Measurements from ENCODE around the gene ANKZF1. TPM values are rescaled to one million over a fixed set of nuclear protein-coding genes. Genes with fewer than 3 reads are reported as not detected.

The ANKZF1 gene
- total and polyA plus RNA-seq, 10 of the 15 experiments (the other 5 are each of a cell fraction or from before 2014, with no cell fraction given), result 3.1 to 104 (median 35.0) TPM

DNA sequence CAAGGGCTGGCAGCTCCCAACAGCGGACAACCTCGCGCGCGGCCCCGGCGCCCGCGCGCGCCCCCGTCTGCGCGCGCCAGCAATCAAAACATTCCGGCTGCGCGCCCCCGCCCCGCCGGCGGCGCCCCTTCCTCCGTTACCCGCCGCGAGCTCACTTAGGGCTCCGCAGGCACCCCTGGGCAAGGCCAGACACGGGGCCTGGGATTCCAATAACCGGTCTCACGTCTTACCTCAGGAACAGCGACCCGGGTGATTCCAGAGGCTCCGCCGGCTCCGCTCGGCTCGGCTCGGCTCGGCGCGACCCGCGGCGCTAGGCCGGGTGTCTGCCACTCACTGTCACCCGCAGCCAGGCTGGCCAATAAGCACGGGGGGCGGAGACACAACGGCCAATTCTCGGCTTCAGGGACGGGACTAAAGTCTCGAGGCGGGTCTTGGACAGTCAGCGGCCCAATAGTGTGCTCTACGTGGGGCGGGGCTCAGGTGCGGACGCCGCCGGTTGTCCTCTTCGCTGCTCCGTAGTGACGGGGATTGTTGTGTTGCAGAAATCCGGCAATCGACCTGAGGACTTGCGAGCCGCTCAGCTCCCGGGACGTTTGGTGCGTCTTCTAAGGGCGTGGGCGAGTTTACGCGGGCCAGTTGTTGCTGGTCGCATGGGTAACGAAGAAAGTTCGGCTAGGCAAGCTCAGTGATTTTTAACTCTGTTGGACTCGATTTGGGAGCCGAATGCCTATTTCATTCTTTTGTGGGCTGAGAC is at the start of gene ANKZF1, which contains the start of gene ATG9A (continued):
- TF ChIP-seq SP1 (IDR thresholded peaks at IDR 0.05; ENCODE audit: low read depth, low read length) (peak; percentile 99), RB1 (IDR thresholded peaks at IDR 0.05; ENCODE audit: borderline replicate concordance) (peak; percentile 89), POLR2A (IDR thresholded peaks at IDR 0.05; ENCODE audit: low read depth, low read length) (peak; percentile 90), BHLHE40 (IDR thresholded peaks at IDR 0.05; ENCODE audit: borderline replicate concordance in 1 of 2, low read depth in 2 of 2, low read length in 1 of 2) (peak in 1 of 2 experiments; percentile 57; a peak in 1 of 4 replicates), ATF7 (IDR thresholded peaks at IDR 0.05; ENCODE audit: low read depth) (peak; percentile 49), CHD1 (IDR thresholded peaks at IDR 0.05; ENCODE audit: low read depth, low read length) (no peak; the same call in 1 of the 2 replicates), TCF12 (IDR thresholded peaks at IDR 0.05; ENCODE audit: low read depth, low read length) (no peak), CEBPB (IDR thresholded peaks at IDR 0.05; ENCODE audit: borderline replicate concordance in 1 of 2, low read depth in 2 of 2, low read length in 2 of 2) (0 out of 4 replicates have a peak, but pooled peaks of 1 of the 2 experiments have one; percentile 6), ZNF207 (IDR thresholded peaks at IDR 0.05; ENCODE audit: borderline replicate concordance) (peak; percentile 87; the same call in 1 of the 2 replicates), EGR1 (IDR thresholded peaks at IDR 0.05; ENCODE audit: borderline replicate concordance in 1 of 2, low read depth in 2 of 2, low read length in 2 of 2) (peak in 1 of 2 experiments; percentile 88; a peak in 2 of 3 replicates), GATAD2B (conservative IDR thresholded peaks at IDR 0.05; ENCODE audit: low read depth) (0 out of 2 replicates have a peak, but pooled peaks have one; percentile 48), DPF2 (IDR thresholded peaks at IDR 0.05) (peak; percentile 100), ZNF24 (IDR thresholded peaks at IDR 0.05) (0 out of 2 replicates have a peak, but pooled peaks have one; percentile 32), NRF1 (conservative IDR thresholded peaks at IDR 0.05; ENCODE audit: low read depth, low read length) (0 out of 2 replicates have a peak, but pooled peaks have one; percentile 12), HDAC2 (IDR thresholded peaks at IDR 0.05) (0 out of 2 replicates have a peak, but pooled peaks have one; percentile 59), MYC (IDR thresholded peaks at IDR 0.05; ENCODE audit: insufficient read depth, insufficient read length, insufficient replicate concordance, low read length, severe bottlenecking) (peak; percentile 41)
- TF ChIP-seq, protein P1, sequence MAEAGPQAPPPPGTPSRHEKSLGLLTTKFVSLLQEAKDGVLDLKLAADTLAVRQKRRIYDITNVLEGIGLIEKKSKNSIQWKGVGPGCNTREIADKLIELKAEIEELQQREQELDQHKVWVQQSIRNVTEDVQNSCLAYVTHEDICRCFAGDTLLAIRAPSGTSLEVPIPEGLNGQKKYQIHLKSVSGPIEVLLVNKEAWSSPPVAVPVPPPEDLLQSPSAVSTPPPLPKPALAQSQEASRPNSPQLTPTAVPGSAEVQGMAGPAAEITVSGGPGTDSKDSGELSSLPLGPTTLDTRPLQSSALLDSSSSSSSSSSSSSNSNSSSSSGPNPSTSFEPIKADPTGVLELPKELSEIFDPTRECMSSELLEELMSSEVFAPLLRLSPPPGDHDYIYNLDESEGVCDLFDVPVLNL (IDR thresholded peaks at IDR 0.05; ENCODE audit: low read depth, low read length), result no peak
- TF ChIP-seq, protein P2, sequence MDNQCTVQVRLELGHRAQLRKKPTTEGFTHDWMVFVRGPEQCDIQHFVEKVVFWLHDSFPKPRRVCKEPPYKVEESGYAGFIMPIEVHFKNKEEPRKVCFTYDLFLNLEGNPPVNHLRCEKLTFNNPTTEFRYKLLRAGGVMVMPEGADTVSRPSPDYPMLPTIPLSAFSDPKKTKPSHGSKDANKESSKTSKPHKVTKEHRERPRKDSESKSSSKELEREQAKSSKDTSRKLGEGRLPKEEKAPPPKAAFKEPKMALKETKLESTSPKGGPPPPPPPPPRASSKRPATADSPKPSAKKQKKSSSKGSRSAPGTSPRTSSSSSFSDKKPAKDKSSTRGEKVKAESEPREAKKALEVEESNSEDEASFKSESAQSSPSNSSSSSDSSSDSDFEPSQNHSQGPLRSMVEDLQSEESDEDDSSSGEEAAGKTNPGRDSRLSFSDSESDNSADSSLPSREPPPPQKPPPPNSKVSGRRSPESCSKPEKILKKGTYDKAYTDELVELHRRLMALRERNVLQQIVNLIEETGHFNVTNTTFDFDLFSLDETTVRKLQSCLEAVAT (IDR thresholded peaks at IDR 0.05), result peak; percentile 86
- TF ChIP-seq, protein P3, sequence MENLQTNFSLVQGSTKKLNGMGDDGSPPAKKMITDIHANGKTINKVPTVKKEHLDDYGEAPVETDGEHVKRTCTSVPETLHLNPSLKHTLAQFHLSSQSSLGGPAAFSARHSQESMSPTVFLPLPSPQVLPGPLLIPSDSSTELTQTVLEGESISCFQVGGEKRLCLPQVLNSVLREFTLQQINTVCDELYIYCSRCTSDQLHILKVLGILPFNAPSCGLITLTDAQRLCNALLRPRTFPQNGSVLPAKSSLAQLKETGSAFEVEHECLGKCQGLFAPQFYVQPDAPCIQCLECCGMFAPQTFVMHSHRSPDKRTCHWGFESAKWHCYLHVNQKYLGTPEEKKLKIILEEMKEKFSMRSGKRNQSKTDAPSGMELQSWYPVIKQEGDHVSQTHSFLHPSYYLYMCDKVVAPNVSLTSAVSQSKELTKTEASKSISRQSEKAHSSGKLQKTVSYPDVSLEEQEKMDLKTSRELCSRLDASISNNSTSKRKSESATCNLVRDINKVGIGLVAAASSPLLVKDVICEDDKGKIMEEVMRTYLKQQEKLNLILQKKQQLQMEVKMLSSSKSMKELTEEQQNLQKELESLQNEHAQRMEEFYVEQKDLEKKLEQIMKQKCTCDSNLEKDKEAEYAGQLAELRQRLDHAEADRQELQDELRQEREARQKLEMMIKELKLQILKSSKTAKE (IDR thresholded peaks at IDR 0.05; ENCODE audit: low read depth, poor library complexity, severe bottlenecking), result peak; percentile 82
- TF ChIP-seq, protein P4, sequence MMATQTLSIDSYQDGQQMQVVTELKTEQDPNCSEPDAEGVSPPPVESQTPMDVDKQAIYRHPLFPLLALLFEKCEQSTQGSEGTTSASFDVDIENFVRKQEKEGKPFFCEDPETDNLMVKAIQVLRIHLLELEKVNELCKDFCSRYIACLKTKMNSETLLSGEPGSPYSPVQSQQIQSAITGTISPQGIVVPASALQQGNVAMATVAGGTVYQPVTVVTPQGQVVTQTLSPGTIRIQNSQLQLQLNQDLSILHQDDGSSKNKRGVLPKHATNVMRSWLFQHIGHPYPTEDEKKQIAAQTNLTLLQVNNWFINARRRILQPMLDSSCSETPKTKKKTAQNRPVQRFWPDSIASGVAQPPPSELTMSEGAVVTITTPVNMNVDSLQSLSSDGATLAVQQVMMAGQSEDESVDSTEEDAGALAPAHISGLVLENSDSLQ (IDR thresholded peaks at IDR 0.05), result peak; percentile 100
